ENCODE measurements around the gene PSME2. TPM values are rescaled to one million over a fixed set of nuclear protein-coding genes. Genes with fewer than 3 reads are reported as not detected.
A peak's percentile ranks its signal among the peaks of the same experiment; 100 is the strongest.

PSME2 gene
- total and polyA plus RNA-seq, 9 of the 15 experiments (the other 6 are each of a cell fraction or from before 2014, with no cell fraction given), result 111 to 579 (median 159) TPM

GRCh38 chr14:24093901-24094840, 52.2 kb downstream of the PSME2 start, which contains the start of gene PCK2 (continued):
- TF ChIP-seq MCM2 (IDR thresholded peaks at IDR 0.05; ENCODE audit: low read depth) (no peak), ZSCAN32 (CRISPR knock-in tag; IDR thresholded peaks at IDR 0.05) (peak; percentile 52; the same call in 1 of the 2 replicates), TAL1 (IDR thresholded peaks at IDR 0.05) (no peak), PATZ1 (CRISPR knock-in tag; IDR thresholded peaks at IDR 0.05; ENCODE audit: borderline replicate concordance) (no peak), CSDE1 (IDR thresholded peaks at IDR 0.05) (no peak), TFAM (CRISPR knock-in tag; conservative IDR thresholded peaks at IDR 0.05) (no peak), BCL6 (CRISPR knock-in tag; IDR thresholded peaks at IDR 0.05) (no peak), CEBPZ (IDR thresholded peaks at IDR 0.05; ENCODE audit: borderline replicate concordance, low read depth, low read length) (no peak), TEAD4 (IDR thresholded peaks at IDR 0.05; ENCODE audit: low read length) (no peak), TEAD4 (CRISPR knock-in tag; IDR thresholded peaks at IDR 0.05; ENCODE audit: borderline replicate concordance) (no peak)
- TF ChIP-seq, protein P1, sequence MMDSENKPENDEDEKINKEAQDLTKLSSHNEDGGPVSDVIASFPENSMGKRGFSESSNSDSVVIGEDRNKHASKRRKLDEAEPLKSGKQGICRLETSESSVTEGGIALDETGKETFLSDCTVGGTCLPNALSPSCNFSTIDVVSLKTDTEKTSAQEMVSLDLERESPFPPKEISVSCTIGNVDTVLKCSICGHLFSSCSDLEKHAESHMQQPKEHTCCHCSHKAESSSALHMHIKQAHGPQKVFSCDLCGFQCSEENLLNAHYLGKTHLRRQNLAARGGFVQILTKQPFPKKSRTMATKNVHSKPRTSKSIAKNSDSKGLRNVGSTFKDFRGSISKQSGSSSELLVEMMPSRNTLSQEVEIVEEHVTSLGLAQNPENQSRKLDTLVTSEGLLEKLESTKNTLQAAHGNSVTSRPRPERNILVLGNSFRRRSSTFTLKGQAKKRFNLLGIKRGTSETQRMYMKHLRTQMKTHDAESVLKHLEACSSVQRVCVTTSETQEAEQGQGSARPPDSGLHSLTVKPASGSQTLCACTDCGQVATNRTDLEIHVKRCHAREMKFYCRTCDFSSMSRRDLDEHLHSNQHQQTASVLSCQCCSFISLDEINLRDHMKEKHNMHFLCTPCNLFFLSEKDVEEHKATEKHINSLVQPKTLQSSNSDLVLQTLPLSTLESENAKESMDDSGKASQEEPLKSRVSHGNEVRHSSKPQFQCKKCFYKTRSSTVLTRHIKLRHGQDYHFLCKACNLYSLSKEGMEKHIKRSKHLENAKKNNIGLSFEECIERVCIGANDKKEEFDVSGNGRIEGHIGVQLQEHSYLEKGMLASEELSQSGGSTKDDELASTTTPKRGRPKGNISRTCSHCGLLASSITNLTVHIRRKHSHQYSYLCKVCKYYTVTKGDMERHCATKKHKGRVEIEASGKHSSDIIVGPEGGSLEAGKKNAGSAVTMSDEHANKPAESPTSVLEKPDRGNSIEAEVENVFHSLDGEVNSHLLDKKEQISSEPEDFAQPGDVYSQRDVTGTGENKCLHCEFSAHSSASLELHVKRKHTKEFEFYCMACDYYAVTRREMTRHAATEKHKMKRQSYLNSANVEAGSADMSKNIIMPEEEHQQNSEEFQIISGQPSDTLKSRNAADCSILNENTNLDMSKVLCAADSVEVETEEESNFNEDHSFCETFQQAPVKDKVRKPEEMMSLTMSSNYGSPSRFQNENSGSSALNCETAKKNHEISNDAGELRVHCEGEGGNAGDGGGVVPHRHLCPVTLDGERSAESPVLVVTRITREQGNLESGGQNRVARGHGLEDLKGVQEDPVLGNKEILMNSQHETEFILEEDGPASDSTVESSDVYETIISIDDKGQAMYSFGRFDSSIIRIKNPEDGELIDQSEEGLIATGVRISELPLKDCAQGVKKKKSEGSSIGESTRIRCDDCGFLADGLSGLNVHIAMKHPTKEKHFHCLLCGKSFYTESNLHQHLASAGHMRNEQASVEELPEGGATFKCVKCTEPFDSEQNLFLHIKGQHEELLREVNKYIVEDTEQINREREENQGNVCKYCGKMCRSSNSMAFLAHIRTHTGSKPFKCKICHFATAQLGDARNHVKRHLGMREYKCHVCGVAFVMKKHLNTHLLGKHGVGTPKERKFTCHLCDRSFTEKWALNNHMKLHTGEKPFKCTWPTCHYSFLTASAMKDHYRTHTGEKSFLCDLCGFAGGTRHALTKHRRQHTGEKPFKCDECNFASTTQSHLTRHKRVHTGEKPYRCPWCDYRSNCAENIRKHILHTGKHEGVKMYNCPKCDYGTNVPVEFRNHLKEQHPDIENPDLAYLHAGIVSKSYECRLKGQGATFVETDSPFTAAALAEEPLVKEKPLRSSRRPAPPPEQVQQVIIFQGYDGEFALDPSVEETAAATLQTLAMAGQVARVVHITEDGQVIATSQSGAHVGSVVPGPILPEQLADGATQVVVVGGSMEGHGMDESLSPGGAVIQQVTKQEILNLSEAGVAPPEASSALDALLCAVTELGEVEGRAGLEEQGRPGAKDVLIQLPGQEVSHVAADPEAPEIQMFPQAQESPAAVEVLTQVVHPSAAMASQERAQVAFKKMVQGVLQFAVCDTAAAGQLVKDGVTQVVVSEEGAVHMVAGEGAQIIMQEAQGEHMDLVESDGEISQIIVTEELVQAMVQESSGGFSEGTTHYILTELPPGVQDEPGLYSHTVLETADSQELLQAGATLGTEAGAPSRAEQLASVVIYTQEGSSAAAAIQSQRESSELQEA (IDR thresholded peaks at IDR 0.05; ENCODE audit: low read depth), result no peak
- TF ChIP-seq, protein P2, sequence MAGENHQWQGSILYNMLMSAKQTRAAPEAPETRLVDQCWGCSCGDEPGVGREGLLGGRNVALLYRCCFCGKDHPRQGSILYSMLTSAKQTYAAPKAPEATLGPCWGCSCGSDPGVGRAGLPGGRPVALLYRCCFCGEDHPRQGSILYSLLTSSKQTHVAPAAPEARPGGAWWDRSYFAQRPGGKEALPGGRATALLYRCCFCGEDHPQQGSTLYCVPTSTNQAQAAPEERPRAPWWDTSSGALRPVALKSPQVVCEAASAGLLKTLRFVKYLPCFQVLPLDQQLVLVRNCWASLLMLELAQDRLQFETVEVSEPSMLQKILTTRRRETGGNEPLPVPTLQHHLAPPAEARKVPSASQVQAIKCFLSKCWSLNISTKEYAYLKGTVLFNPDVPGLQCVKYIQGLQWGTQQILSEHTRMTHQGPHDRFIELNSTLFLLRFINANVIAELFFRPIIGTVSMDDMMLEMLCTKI (IDR thresholded peaks at IDR 0.05; ENCODE audit: partially characterized antibody), result no peak

All from K562 (cell line).